GM21825 (cell line): Measurements from ENCODE around the gene SYNJ2.

ENCODE experiments used
- ATAC-seq: cut with Tn5 transposase; IDR thresholded peaks from one replicate; pipeline ENCODE4 v1.9.1; 2021; ENCODE audit warnings: mild to moderate bottlenecking, moderate library complexity; ENCODE audit not compliant: unreplicated experiment

SYNJ2 gene

GRCh38 chr6:158011980-158012566, 30.4 kb downstream of the SYNJ2 start:
- no peak for ATAC-seq

GRCh38 chr6:158013904-158014504, 32.3 kb downstream of the SYNJ2 start:
- no peak for ATAC-seq

GRCh38 chr6:158014505-158015187, 33.0 kb downstream of the SYNJ2 start:
- ATAC-seq: no peak

GRCh38 chr6:158015188-158015506, 33.5 kb downstream of the SYNJ2 start:
- no peak for ATAC-seq

- no peak for ATAC-seq
Observed at GRCh38 chr6:158016571-158017383, 35.1 kb downstream of the SYNJ2 start.

- no peak for ATAC-seq
Observed at GRCh38 chr6:158017621-158018040, 36.0 kb downstream of the SYNJ2 start.

- no peak for ATAC-seq
Observed at GRCh38 chr6:158018041-158018771, 36.5 kb downstream of the SYNJ2 start.

- no peak for ATAC-seq
Observed at GRCh38 chr6:158018851-158019361, 37.2 kb downstream of the SYNJ2 start.

GRCh38 chr6:158019416-158019815, 37.8 kb downstream of the SYNJ2 start:
- no peak for ATAC-seq

- no peak for ATAC-seq
Observed at GRCh38 chr6:158020272-158020711, 38.6 kb downstream of the SYNJ2 start.

GRCh38 chr6:158020811-158021210, 39.1 kb downstream of the SYNJ2 start:
- ATAC-seq: no peak

GRCh38 chr6:158021376-158021775, 39.7 kb downstream of the SYNJ2 start:
- ATAC-seq: no peak

GRCh38 chr6:158021814-158022748, 40.4 kb downstream of the SYNJ2 start:
- ATAC-seq: no peak

GRCh38 chr6:158022749-158023596, 41.3 kb downstream of the SYNJ2 start:
- ATAC-seq: no peak

GRCh38 chr6:158023597-158023939, 41.9 kb downstream of the SYNJ2 start:
- no peak for ATAC-seq

GRCh38 chr6:158024566-158025297, 43.1 kb downstream of the SYNJ2 start:
- no peak for ATAC-seq

- peak; percentile 69 for ATAC-seq
Observed at GRCh38 chr6:158026054-158026900, 44.6 kb downstream of the SYNJ2 start.
